Trophoblast cell (in vitro differentiated cells and primary cell): ENCODE measurements around the gene PRPH.
"Not testable (repeated sequence)": the region's sequence is repeated elsewhere in the genome, so short reads cannot be mapped to it uniquely, and the experiment has no call there.

Source experiments
- DNase-seq, 2 donors: peaks; one replicate each; pipeline ENCODE4 v3.0.0-alpha.2; 2016
- H2AFZ ChIP-seq: 2 replicates; pipeline ENCODE4 v1.6.1; 2013; ENCODE audit warnings: low read length, moderate library complexity, mild to moderate bottlenecking; ENCODE audit not compliant: insufficient read depth, poor library complexity
- H2AK5ac ChIP-seq: 2 replicates; pipeline ENCODE4 v1.6.1; 2013; ENCODE audit warnings: mild to moderate bottlenecking, low read length
- H2BK120ac ChIP-seq: 2 replicates; pipeline ENCODE4 v1.6.1; 2013; ENCODE audit warnings: low read length, mild to moderate bottlenecking, moderate library complexity; ENCODE audit not compliant: insufficient read depth, poor library complexity
- H2BK12ac ChIP-seq: 2 replicates; pipeline ENCODE4 v1.6.1; 2013; ENCODE audit warnings: mild to moderate bottlenecking, low read length, moderate library complexity
- H2BK5ac ChIP-seq: 2 replicates; pipeline ENCODE4 v1.6.1; 2013; ENCODE audit warnings: low read length, low read depth, moderate library complexity, mild to moderate bottlenecking; ENCODE audit not compliant: poor library complexity
- H3K14ac ChIP-seq: 2 replicates; pipeline ENCODE4 v1.6.1; 2013; ENCODE audit warnings: mild to moderate bottlenecking, low read length
- H3K18ac ChIP-seq: 2 replicates; pipeline ENCODE4 v1.6.1; 2013; ENCODE audit warnings: mild to moderate bottlenecking, low read length
- H3K23ac ChIP-seq: 2 replicates; pipeline ENCODE4 v1.6.1; 2013; ENCODE audit warnings: low read length
- H3K27ac ChIP-seq: 2 replicates; pipeline ENCODE4 v1.5.1; 2013; ENCODE audit warnings: low read depth, mild to moderate bottlenecking, inconsistent platforms, low read length, moderate library complexity
- H3K27me3 ChIP-seq: 2 replicates; pipeline ENCODE4 v1.6.1; 2013; ENCODE audit warnings: inconsistent platforms, mild to moderate bottlenecking, low read length, moderate library complexity; ENCODE audit not compliant: insufficient read depth
- H3K36me3 ChIP-seq, 2 experiments: 1 replicate in 1 of 2; 2 replicates in 1 of 2; pipeline ENCODE4 v1.6.1; 2013; ENCODE audit warnings: low read length in 2 of 2, mild to moderate bottlenecking in 2 of 2, moderate library complexity in 1 of 2; ENCODE audit not compliant: insufficient read depth in 2 of 2, control insufficient read depth in 1 of 2
- H3K4ac ChIP-seq: 2 replicates; pipeline ENCODE4 v1.6.1; 2013; ENCODE audit warnings: low read depth, mild to moderate bottlenecking, low read length, moderate library complexity
- H3K4me1 ChIP-seq, 2 experiments: 1 replicate in 1 of 2; 2 replicates in 1 of 2; pipeline ENCODE4 v1.6.1; 2013; ENCODE audit warnings: low read length in 2 of 2, mild to moderate bottlenecking in 2 of 2, moderate library complexity in 1 of 2; ENCODE audit not compliant: insufficient read depth in 2 of 2, control insufficient read depth in 1 of 2
- H3K4me2 ChIP-seq: 2 replicates; pipeline ENCODE4 v1.6.1; 2013; ENCODE audit warnings: inconsistent platforms, mild to moderate bottlenecking, low read length, moderate library complexity
- H3K4me3 ChIP-seq: 2 replicates; pipeline ENCODE4 v1.5.1; 2013; ENCODE audit warnings: mild to moderate bottlenecking, low read depth, low read length, inconsistent platforms
- H3K79me1 ChIP-seq: one replicate; pipeline ENCODE4 v1.6.1; 2013; ENCODE audit warnings: low read length
- H3K79me2 ChIP-seq: 2 replicates; pipeline ENCODE4 v1.6.1; 2013; ENCODE audit warnings: low read length, mild to moderate bottlenecking; ENCODE audit not compliant: control insufficient read depth, insufficient read depth, poor library complexity
- H3K9ac ChIP-seq: 2 replicates; pipeline ENCODE4 v1.6.1; 2013; ENCODE audit warnings: mild to moderate bottlenecking, low read length
- H3K9me3 ChIP-seq: 2 replicates; pipeline ENCODE4 v1.6.1; 2013; ENCODE audit warnings: low read depth, mild to moderate bottlenecking, control low read depth, inconsistent platforms, low read length; ENCODE audit not compliant: insufficient read depth
- H4K12ac ChIP-seq: 2 replicates; pipeline ENCODE4 v1.6.1; 2013; ENCODE audit warnings: low read depth, mild to moderate bottlenecking, low read length, moderate library complexity
- H4K8ac ChIP-seq: 2 replicates; pipeline ENCODE4 v1.6.1; 2013; ENCODE audit warnings: low read depth, mild to moderate bottlenecking, low read length, moderate library complexity
- H4K91ac ChIP-seq: one replicate; pipeline ENCODE4 v1.6.1; 2013; ENCODE audit warnings: low read depth, mild to moderate bottlenecking, low read length, moderate library complexity
- WGBS: extraction: QIAGEN DNeasy Blood & Tissue Kit; methylation state at CpG from one replicate; pipeline ENCODE4 v1.1.7; 2013; ENCODE audit warnings: missing lambda C conversion rate; ENCODE audit not compliant: insufficient read length, insufficient coverage; ENCODE audit errors: extremely low coverage; 5-methylcytosine and 5-hydroxymethylcytosine counted together

PRPH gene

GRCh38 chr12:49264873-49265792, 29.8 kb upstream of the PRPH start, which contains the start of gene TUBA1C:
TSS of gene TUBA1C (plus strand) at chr12:49265082. CDS start at chr12:49265182, 100 bp downstream.
- H3K4ac ChIP-seq, result peak within 1 kb of the TSS; percentile 99
- H3K79me1 ChIP-seq, result peaks cover 15% of the 10 kb centered on the region
- peak within 1 kb of the TSS; percentile 97 for H3K9ac ChIP-seq
- peak within 1 kb of the TSS; percentile 66 for H3K4me2 ChIP-seq
- peaks cover 28% of the 10 kb centered on the region for H3K79me2 ChIP-seq
- peaks cover 18 to 20% of the 10 kb centered on the region in 2 experiments for H3K36me3 ChIP-seq
- peak within 1 kb of the TSS; percentile 98 for H2BK120ac ChIP-seq
- no CpG with 5 or more reads among the region's 61 CpGs for WGBS
- H3K4me1 ChIP-seq, result peaks cover 11 to 14% of the 10 kb centered on the region in 2 experiments
- H4K91ac ChIP-seq, result peak within 1 kb of the TSS; percentile 98
- no peak within 1 kb of the TSS for H3K23ac ChIP-seq
- peak within 1 kb of the TSS; percentile 99 for H2AK5ac ChIP-seq
- H2BK5ac ChIP-seq, result peak within 1 kb of the TSS; percentile 98
- H4K8ac ChIP-seq, result peak within 1 kb of the TSS; percentile 95
- H3K27me3 ChIP-seq, result no peaks in the 10 kb centered on the region
- peak within 1 kb of the TSS; percentile 83 for H2AFZ ChIP-seq
- H3K9me3 ChIP-seq, result no peaks in the 10 kb centered on the region
- DNase-seq, result peak; percentile 92 to 96
- H3K14ac ChIP-seq, result peak within 1 kb of the TSS; percentile 100
- H3K27ac ChIP-seq, result peak within 1 kb of the TSS; percentile 90
- H4K12ac ChIP-seq, result peak within 1 kb of the TSS; percentile 97
- peak within 1 kb of the TSS; percentile 39 for H2BK12ac ChIP-seq
- peak within 1 kb of the TSS; percentile 88 for H3K4me3 ChIP-seq
- H3K18ac ChIP-seq, result peak within 1 kb of the TSS; percentile 100

GRCh38 chr12:49269191-49269590, 25.8 kb upstream of the PRPH start:
- H2AFZ ChIP-seq, H3K23ac ChIP-seq, H3K4ac ChIP-seq, H3K9me3 ChIP-seq, H3K18ac ChIP-seq, H3K27me3 ChIP-seq, H2BK5ac ChIP-seq, H2BK120ac ChIP-seq, H4K91ac ChIP-seq, H3K27ac ChIP-seq, H4K8ac ChIP-seq, H3K14ac ChIP-seq, H3K4me3 ChIP-seq, H3K4me2 ChIP-seq, H2BK12ac ChIP-seq, H2AK5ac ChIP-seq, H3K9ac ChIP-seq, H4K12ac ChIP-seq: not testable (repeated sequence)
- WGBS, result no CpG with 5 or more reads among the region's 6 CpGs
- Histone ChIP-seq H3K4me1 (peaks cover 11 to 14% of the 10 kb centered on the region in 2 experiments), H3K79me1 (peaks cover 14% of the 10 kb centered on the region), H3K79me2 (peaks cover 26% of the 10 kb centered on the region), H3K36me3 (peaks cover 38 to 53% of the 10 kb centered on the region in 2 experiments)
- DNase-seq, result peak in 1 of 2 donors; percentile 22

GRCh38 chr12:49272790-49273725, 21.9 kb upstream of the PRPH start:
- H3K9ac ChIP-seq, result no peak overlapping the region
- no peak overlapping the region for H2BK12ac ChIP-seq
- H3K9me3 ChIP-seq, result no peaks in the 10 kb centered on the region
- no peak overlapping the region for H4K8ac ChIP-seq
- peaks cover 28 to 43% of the 10 kb centered on the region in 2 experiments for H3K36me3 ChIP-seq
- no peak overlapping the region for H2AK5ac ChIP-seq
- peak in 1 of 2 donors; percentile 7 for DNase-seq
- no peak overlapping the region for H3K23ac ChIP-seq
- no peaks in the 10 kb centered on the region for H3K79me2 ChIP-seq
- no peak overlapping the region for H3K27ac ChIP-seq
- no peaks in the 10 kb centered on the region for H3K27me3 ChIP-seq
- no peak overlapping the region for H4K91ac ChIP-seq
- no peak overlapping the region for H3K18ac ChIP-seq
- no CpG with 5 or more reads among the region's 16 CpGs for WGBS
- peaks cover under 1% of the 10 kb centered on the region in 2 experiments for H3K4me1 ChIP-seq
- H3K4me3 ChIP-seq, result no peak overlapping the region
- no peak overlapping the region for H3K4me2 ChIP-seq
- no peak overlapping the region for H2BK5ac ChIP-seq
- no peaks in the 10 kb centered on the region for H3K79me1 ChIP-seq
- H2AFZ ChIP-seq, result no peak overlapping the region
- no peak overlapping the region for H2BK120ac ChIP-seq
- H3K14ac ChIP-seq, result no peak overlapping the region
- H4K12ac ChIP-seq, result no peak overlapping the region
- no peak overlapping the region for H3K4ac ChIP-seq

GRCh38 chr12:49273726-49274395, 21.1 kb upstream of the PRPH start:
- Histone ChIP-seq H4K91ac (no peak overlapping the region), H3K14ac (no peak overlapping the region), H3K4me3 (no peak overlapping the region), H3K4ac (no peak overlapping the region), H2BK120ac (no peak overlapping the region), H3K9ac (no peak overlapping the region), H2BK5ac (no peak overlapping the region), H2BK12ac (no peak overlapping the region), H3K27me3 (no peaks in the 10 kb centered on the region), H4K12ac (no peak overlapping the region), H3K36me3 (peaks cover 28 to 43% of the 10 kb centered on the region in 2 experiments), H3K9me3 (no peaks in the 10 kb centered on the region), H3K23ac (no peak overlapping the region), H4K8ac (no peak overlapping the region), H3K79me1 (no peaks in the 10 kb centered on the region), H3K79me2 (no peaks in the 10 kb centered on the region), H2AK5ac (no peak overlapping the region), H3K4me1 (no peaks in the 10 kb centered on the region), H3K18ac (no peak overlapping the region), H3K27ac (no peak overlapping the region), H2AFZ (no peak overlapping the region), H3K4me2 (no peak overlapping the region)
- peak in 1 of 2 donors; percentile 23 for DNase-seq
- no CpG with 5 or more reads among the region's 6 CpGs for WGBS
